ENCODE results near the gene LAMA2. TPM values are rescaled to one million over a fixed set of nuclear protein-coding genes. Genes with fewer than 3 reads are reported as not detected.
"Not testable (repeated sequence)": the region's sequence is repeated elsewhere in the genome, so short reads cannot be mapped to it uniquely, and the experiment has no call there.

The LAMA2 gene
- total RNA-seq, 4 donors from 2014 or later = 203 to 339 (median 275) TPM

- no peak overlapping the region for H3K4me3 ChIP-seq
- H3K27me3 ChIP-seq = no peaks in the 10 kb centered on the region
- DNase-seq (ENCODE audit: low spot score in 2 of 2) = no peak
- TF ChIP-seq CTCF (IDR thresholded peaks at IDR 0.05) (no peak), EP300 (IDR thresholded peaks at IDR 0.05) (no peak), POLR2A (IDR thresholded peaks at IDR 0.05) (no peak)
- no peaks in the 10 kb centered on the region for H3K9me3 ChIP-seq
- WGBS, 2 donors = 91 to 92% methylated on average over 2 of the region's 2 CpGs
- H3K4me1 ChIP-seq = peaks cover 0 to 9% (median 9%) of the 10 kb centered on the region in 4 donors
- no peaks in the 10 kb centered on the region for H3K36me3 ChIP-seq
- peak overlapping the region in 2 of 4 donors; percentile 9 to 50 for H3K27ac ChIP-seq
Measured at GRCh38 chr6:129033581-129033980, 150.6 kb downstream of the LAMA2 start.

DNA sequence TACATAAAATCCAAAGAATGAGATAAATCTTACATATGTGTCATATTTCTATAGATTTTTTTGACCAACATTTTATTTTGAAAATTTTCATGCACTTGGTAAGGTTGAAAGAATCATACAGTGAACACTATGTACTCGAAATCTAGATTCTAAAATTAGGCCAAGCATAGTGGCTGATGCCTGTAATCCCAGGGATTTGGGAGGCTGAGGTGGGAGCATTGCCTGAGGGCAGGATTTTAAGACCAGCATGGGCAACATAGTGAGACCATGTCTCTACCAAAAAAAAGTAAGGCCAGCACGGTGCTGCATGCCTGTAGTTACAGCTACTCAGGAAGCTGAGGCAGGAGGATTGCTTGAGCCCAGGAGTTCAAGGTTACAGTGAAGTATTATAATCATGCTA is 158.6 kb downstream of the LAMA2 start:
- peaks cover 0 to 12% (median 2%) of the 10 kb centered on the region in 4 donors for H3K9me3 ChIP-seq
- no peak overlapping the region for H3K27ac ChIP-seq
- no peaks in the 10 kb centered on the region for H3K4me1 ChIP-seq
- no peak overlapping the region for H3K4me3 ChIP-seq
- WGBS, 2 donors = 81 to 84% methylated on average over 2 of the region's 2 CpGs
- peaks cover 0 to 8% (median 0%) of the 10 kb centered on the region in 3 donors for H3K36me3 ChIP-seq
- DNase-seq (ENCODE audit: low spot score in 2 of 2) = no peak
- H3K27me3 ChIP-seq = no peaks in the 10 kb centered on the region
- TF ChIP-seq EP300 (IDR thresholded peaks at IDR 0.05) (no peak), POLR2A (IDR thresholded peaks at IDR 0.05) (no peak), CTCF (IDR thresholded peaks at IDR 0.05) (no peak)

DNA sequence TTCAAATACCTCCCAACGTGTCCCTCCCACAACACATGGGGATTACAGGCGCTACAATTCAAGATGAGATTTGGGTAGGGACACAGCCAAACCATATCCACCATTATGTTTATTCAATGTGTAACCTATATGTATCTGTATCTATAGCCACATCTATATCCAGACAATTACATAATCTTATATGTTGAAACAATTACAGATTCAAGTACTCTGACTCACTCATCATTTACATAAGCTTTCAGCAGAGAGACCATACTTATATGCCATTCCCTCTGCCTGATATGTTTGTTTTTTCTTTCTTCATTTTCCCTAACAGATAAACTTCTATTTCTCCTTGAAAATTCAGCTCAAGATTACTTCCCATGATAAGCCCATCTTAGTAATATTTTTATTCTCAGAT is 163.6 kb downstream of the LAMA2 start:
- peaks cover 0 to 12% (median 2%) of the 10 kb centered on the region in 4 donors for H3K9me3 ChIP-seq
- TF ChIP-seq CTCF (IDR thresholded peaks at IDR 0.05) (no peak), EP300 (IDR thresholded peaks at IDR 0.05) (no peak), POLR2A (IDR thresholded peaks at IDR 0.05) (no peak)
- peaks cover 0 to 3% (median 0%) of the 10 kb centered on the region in 4 donors for H3K4me1 ChIP-seq
- no peak overlapping the region for H3K27ac ChIP-seq
- WGBS, 2 donors = 93 to 100% methylated on average over 2 of the region's 2 CpGs
- no peak overlapping the region for H3K4me3 ChIP-seq
- no peak for DNase-seq (ENCODE audit: low spot score in 2 of 2)
- peaks cover 0 to 29% (median 0%) of the 10 kb centered on the region in 3 donors for H3K36me3 ChIP-seq
- H3K27me3 ChIP-seq = no peaks in the 10 kb centered on the region

DNA sequence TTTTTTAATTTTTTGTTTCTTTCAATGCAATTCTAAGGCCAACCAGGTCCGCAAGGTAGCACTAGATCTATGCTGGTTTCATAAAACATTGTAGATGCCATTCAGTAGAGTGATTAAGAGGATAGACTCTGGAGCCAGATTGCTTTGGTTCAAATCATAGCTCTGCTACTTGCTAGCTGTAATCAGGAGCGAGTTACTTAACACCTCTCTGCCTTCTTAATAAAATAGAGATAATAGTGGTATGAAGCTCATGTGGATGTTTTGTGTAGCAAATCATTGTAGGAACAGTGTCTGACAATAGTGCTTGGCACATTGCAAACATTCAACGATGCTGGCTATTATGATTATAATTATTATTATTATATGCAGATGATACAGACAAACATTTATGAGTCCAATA is 164.9 kb downstream of the LAMA2 start:
- Histone ChIP-seq H3K9me3 (peaks cover 0 to 12% (median 2%) of the 10 kb centered on the region in 4 donors), H3K4me3 (no peak overlapping the region), H3K4me1 (peaks cover 0 to 3% (median 0%) of the 10 kb centered on the region in 4 donors), H3K27me3 (no peaks in the 10 kb centered on the region), H3K27ac (no peak overlapping the region), H3K36me3 (peaks cover 0 to 42% (median 0%) of the 10 kb centered on the region in 3 donors)
- no peak for TF ChIP-seq CTCF (IDR thresholded peaks at IDR 0.05)
- no peak for TF ChIP-seq POLR2A (IDR thresholded peaks at IDR 0.05)
- no peak for TF ChIP-seq EP300 (IDR thresholded peaks at IDR 0.05)
- whole genome bisulfite sequencing, 2 donors = 83 to 89% methylated on average over 3 of the region's 3 CpGs
- DNase-seq (ENCODE audit: low spot score in 2 of 2) = no peak

GRCh38 chr6:129050086-129050485 is 167.1 kb downstream of the LAMA2 start:
- peaks cover 0 to 53% (median 0%) of the 10 kb centered on the region in 3 donors for H3K36me3 ChIP-seq
- H3K4me3 ChIP-seq = no peak overlapping the region
- WGBS, 2 donors = 91 to 93% methylated on average over 4 of the region's 4 CpGs
- DNase-seq (ENCODE audit: low spot score in 2 of 2) = no peak
- no peaks in the 10 kb centered on the region for H3K27me3 ChIP-seq
- H3K4me1 ChIP-seq = peaks cover 0 to 3% (median 0%) of the 10 kb centered on the region in 4 donors
- TF ChIP-seq POLR2A (IDR thresholded peaks at IDR 0.05) (no peak), CTCF (IDR thresholded peaks at IDR 0.05) (no peak), EP300 (IDR thresholded peaks at IDR 0.05) (no peak)
- H3K9me3 ChIP-seq = no peaks in the 10 kb centered on the region
- H3K27ac ChIP-seq = no peak overlapping the region

- not testable (repeated sequence) for H3K27ac ChIP-seq; H3K4me3 ChIP-seq; H3K27me3 ChIP-seq; H3K9me3 ChIP-seq; H3K4me1 ChIP-seq; DNase-seq (ENCODE audit: low spot score in 2 of 2)
- peaks cover 0 to 57% (median 0%) of the 10 kb centered on the region in 3 donors for H3K36me3 ChIP-seq
- WGBS, 2 donors = 97 to 98% methylated on average over 13 of the region's 13 CpGs
Measured at GRCh38 chr6:129053143-129053542, 170.2 kb downstream of the LAMA2 start.
